ENCODE results near the gene NUTM1. TPM values are rescaled to one million over a fixed set of nuclear protein-coding genes. Genes with fewer than 3 reads are reported as not detected.
A peak's percentile ranks its signal among the peaks of the same experiment; 100 is the strongest.

Gene NUTM1
- total and polyA plus RNA-seq, 2 donors (not counting 1 experiment from before 2014, with no cell fraction given) = not detected

DNA sequence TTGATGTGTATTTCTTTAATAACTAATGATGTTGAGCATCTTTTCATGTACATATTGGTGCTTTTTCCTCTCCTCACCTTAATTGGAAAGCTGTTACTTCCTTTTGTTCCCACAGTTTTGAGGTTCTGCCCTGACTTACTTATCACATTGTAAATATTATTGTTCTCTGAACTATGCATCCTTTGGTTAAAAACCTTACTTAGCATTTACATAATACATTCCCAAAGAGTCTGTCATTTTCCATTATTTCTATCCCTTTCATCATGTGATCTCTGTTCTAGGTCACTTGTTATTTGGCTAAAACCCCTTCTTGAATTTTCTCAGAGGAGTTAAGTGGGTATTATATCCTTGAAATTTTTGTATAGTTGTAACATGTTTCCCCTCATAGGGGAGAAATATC lies 38.5 kb upstream of the NUTM1 start:
- intact Hi-C loops (cut with micrococcal nuclease) = loop anchor here (10.0 kb wide), 1 partner anchor 50 kb away; no protein-coding TSS in a partner anchor
- Histone ChIP-seq H4K20me1 (ENCODE audit: control insufficient read depth, insufficient read depth, low read length, poor library complexity, severe bottlenecking) (peaks cover 45% of the 10 kb centered on the region), H3K79me2 (ENCODE audit: control insufficient read depth, insufficient read depth, low read length) (peaks cover 93% of the 10 kb centered on the region), H3K4me2 (replicated peaks; ENCODE audit: low read depth, low read length, poor library complexity, severe bottlenecking) (no peak overlapping the region), H3K9ac (ENCODE audit: low read length) (no peak overlapping the region), H3K9me3 (ENCODE audit: control extremely low read depth in 1 of 3, control insufficient read depth in 2 of 3, insufficient read depth in 1 of 3, low read length in 2 of 3) (no peaks in the 10 kb centered on the region), H3K27me3 (replicated peaks in 1 of 4; ENCODE audit: control extremely low read depth in 1 of 4, control insufficient read depth in 3 of 4, insufficient read depth in 4 of 4, low read length in 3 of 4) (no peaks in the 10 kb centered on the region), H3K4me3 (ENCODE audit: control extremely low read depth in 1 of 5, extremely low read depth in 1 of 5, insufficient read depth in 1 of 5, low read depth in 2 of 5, low read length in 4 of 5) (no peak overlapping the region), H2AFZ (ENCODE audit: insufficient read depth, low read depth, low read length, poor library complexity, severe bottlenecking) (no peak overlapping the region), H3K27ac (ENCODE audit: low read length in 2 of 2) (peak overlapping the region in 1 of 2 donors; percentile 38), H3K4me1 (ENCODE audit: control insufficient read depth in 2 of 2, insufficient read depth in 2 of 2, low read length in 2 of 2) (peaks cover 7 to 13% of the 10 kb centered on the region in 2 donors), H3K36me3 (replicated peaks in 1 of 2; ENCODE audit: control extremely low read depth in 1 of 2, control insufficient read depth in 1 of 2, extremely low read depth in 1 of 2, insufficient read depth in 2 of 2, low read length in 1 of 2) (peaks cover 3 to 5% of the 10 kb centered on the region in 2 experiments)
- no peak for TF ChIP-seq EZH2 (IDR thresholded peaks at IDR 0.05; ENCODE audit: borderline replicate concordance, insufficient read depth, low read depth, low read length, poor library complexity, severe bottlenecking)
- TF ChIP-seq, protein P1, sequence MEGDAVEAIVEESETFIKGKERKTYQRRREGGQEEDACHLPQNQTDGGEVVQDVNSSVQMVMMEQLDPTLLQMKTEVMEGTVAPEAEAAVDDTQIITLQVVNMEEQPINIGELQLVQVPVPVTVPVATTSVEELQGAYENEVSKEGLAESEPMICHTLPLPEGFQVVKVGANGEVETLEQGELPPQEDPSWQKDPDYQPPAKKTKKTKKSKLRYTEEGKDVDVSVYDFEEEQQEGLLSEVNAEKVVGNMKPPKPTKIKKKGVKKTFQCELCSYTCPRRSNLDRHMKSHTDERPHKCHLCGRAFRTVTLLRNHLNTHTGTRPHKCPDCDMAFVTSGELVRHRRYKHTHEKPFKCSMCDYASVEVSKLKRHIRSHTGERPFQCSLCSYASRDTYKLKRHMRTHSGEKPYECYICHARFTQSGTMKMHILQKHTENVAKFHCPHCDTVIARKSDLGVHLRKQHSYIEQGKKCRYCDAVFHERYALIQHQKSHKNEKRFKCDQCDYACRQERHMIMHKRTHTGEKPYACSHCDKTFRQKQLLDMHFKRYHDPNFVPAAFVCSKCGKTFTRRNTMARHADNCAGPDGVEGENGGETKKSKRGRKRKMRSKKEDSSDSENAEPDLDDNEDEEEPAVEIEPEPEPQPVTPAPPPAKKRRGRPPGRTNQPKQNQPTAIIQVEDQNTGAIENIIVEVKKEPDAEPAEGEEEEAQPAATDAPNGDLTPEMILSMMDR (IDR thresholded peaks at IDR 0.05) = no peak
- ChIA-PET CTCF (interaction anchor here (0.7 to 1.5 kb wide), 2 partner anchors 24 to 42 kb away, joined by 4 to 5 read pairs; no protein-coding TSS in a partner anchor), POLR2A (no interaction called here)
- Mint-ChIP-seq H3K4me1 (peaks cover 53% of the 10 kb centered on the region), H3K27ac (no peak overlapping the region), H3K27me3 (no peaks in the 10 kb centered on the region), H3K4me3 (no peak overlapping the region), H3K9me3 (ENCODE audit: insufficient read depth) (no peaks in the 10 kb centered on the region)
- no peak for DNase-seq
- no peak for ATAC-seq (ENCODE audit: low read depth)

DNA sequence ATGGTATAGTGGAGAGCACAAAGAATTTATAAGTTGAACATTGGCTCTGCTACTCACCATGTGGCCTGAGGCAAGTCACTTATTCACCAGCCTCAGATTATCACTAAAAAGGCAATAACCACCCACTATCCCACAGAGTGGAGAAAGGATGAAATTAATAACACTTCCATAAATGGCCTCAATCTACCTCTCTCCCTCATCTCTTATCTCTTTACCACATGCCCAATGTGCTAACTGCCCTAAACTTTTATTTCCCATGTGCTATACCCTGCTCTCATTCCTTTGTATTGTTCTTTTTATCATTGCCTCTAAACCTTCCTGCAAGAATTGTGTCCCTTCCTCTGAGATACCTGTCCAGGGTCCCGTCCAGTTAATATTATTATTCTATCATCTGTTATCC lies 31.6 kb upstream of the NUTM1 start:
- POLR2A ChIA-PET = no interaction called here
- CTCF ChIA-PET = no interaction called here
- H3K79me2 ChIP-seq (ENCODE audit: control insufficient read depth, insufficient read depth, low read length) = peaks cover 94% of the 10 kb centered on the region
- H3K27ac Mint-ChIP-seq = no peak overlapping the region
- H3K4me2 ChIP-seq (replicated peaks; ENCODE audit: low read depth, low read length, poor library complexity, severe bottlenecking) = no peak overlapping the region
- ATAC-seq (ENCODE audit: low read depth) (no peak), DNase-seq (no peak)
- peaks cover 47% of the 10 kb centered on the region for H4K20me1 ChIP-seq (ENCODE audit: control insufficient read depth, insufficient read depth, low read length, poor library complexity, severe bottlenecking)
- no peak overlapping the region for H3K4me3 ChIP-seq (ENCODE audit: control extremely low read depth in 1 of 5, extremely low read depth in 1 of 5, insufficient read depth in 1 of 5, low read depth in 2 of 5, low read length in 4 of 5)
- H2AFZ ChIP-seq (ENCODE audit: insufficient read depth, low read depth, low read length, poor library complexity, severe bottlenecking) = no peak overlapping the region
- no peak overlapping the region for H3K27ac ChIP-seq (ENCODE audit: low read length in 2 of 2)
- TF ChIP-seq EZH2 (IDR thresholded peaks at IDR 0.05; ENCODE audit: borderline replicate concordance, insufficient read depth, low read depth, low read length, poor library complexity, severe bottlenecking) = no peak
- TF ChIP-seq, protein P1 (IDR thresholded peaks at IDR 0.05) = no peak
- peaks cover 43% of the 10 kb centered on the region for H3K4me1 Mint-ChIP-seq
- H3K4me1 ChIP-seq (ENCODE audit: control insufficient read depth in 2 of 2, insufficient read depth in 2 of 2, low read length in 2 of 2) = peaks cover 2 to 8% of the 10 kb centered on the region in 2 donors
- no peaks in the 10 kb centered on the region for H3K9me3 ChIP-seq (ENCODE audit: control extremely low read depth in 1 of 3, control insufficient read depth in 2 of 3, insufficient read depth in 1 of 3, low read length in 2 of 3)
- H3K27me3 ChIP-seq (replicated peaks in 1 of 4; ENCODE audit: control extremely low read depth in 1 of 4, control insufficient read depth in 3 of 4, insufficient read depth in 4 of 4, low read length in 3 of 4) = no peaks in the 10 kb centered on the region
- no peak overlapping the region for H3K9ac ChIP-seq (ENCODE audit: low read length)
- intact Hi-C loops (cut with micrococcal nuclease) = no loop called here
- H3K4me3 Mint-ChIP-seq = no peak overlapping the region
- H3K27me3 Mint-ChIP-seq = no peaks in the 10 kb centered on the region
- no peaks in the 10 kb centered on the region for H3K9me3 Mint-ChIP-seq (ENCODE audit: insufficient read depth)
- no CpG with 5 or more reads among the region's 1 CpG for WGBS (ENCODE audit: insufficient coverage)
- peaks cover 3 to 26% of the 10 kb centered on the region in 2 experiments for H3K36me3 ChIP-seq (replicated peaks in 1 of 2; ENCODE audit: control extremely low read depth in 1 of 2, control insufficient read depth in 1 of 2, extremely low read depth in 1 of 2, insufficient read depth in 2 of 2, low read length in 1 of 2)

All from B cell (primary cell).